C4-2B (cell line): ENCODE results near the gene C10orf53.

Experiments used
- ZFX ChIP-seq: fragments of 450-650 bp; IDR thresholded peaks from 2 replicates; pipeline ENCODE4 v1.6.1; 2017
- TF ChIP-seq, protein P1 (sequence below): fragments of 450-650 bp; conservative IDR thresholded peaks from 2 replicates; pipeline ENCODE4 v1.5.1; 2017; ENCODE audit warnings: mild to moderate bottlenecking

- TF ChIP-seq, protein P1, sequence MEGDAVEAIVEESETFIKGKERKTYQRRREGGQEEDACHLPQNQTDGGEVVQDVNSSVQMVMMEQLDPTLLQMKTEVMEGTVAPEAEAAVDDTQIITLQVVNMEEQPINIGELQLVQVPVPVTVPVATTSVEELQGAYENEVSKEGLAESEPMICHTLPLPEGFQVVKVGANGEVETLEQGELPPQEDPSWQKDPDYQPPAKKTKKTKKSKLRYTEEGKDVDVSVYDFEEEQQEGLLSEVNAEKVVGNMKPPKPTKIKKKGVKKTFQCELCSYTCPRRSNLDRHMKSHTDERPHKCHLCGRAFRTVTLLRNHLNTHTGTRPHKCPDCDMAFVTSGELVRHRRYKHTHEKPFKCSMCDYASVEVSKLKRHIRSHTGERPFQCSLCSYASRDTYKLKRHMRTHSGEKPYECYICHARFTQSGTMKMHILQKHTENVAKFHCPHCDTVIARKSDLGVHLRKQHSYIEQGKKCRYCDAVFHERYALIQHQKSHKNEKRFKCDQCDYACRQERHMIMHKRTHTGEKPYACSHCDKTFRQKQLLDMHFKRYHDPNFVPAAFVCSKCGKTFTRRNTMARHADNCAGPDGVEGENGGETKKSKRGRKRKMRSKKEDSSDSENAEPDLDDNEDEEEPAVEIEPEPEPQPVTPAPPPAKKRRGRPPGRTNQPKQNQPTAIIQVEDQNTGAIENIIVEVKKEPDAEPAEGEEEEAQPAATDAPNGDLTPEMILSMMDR = no peak
- TF ChIP-seq ZFX = no peak
Observed at GRCh38 chr10:49713266-49713665, 33.8 kb downstream of the C10orf53 start.
